HEK293 (cell line): Measurements from ENCODE around the gene ZNF529.

Experiments used
- BCL11A ChIP-seq: fragments of 450-650 bp; formaldehyde crosslinking; IDR thresholded peaks from 2 replicates; pipeline ENCODE4 v1.5.1; 2016; ENCODE audit warnings: low read depth, missing biosample characterization, missing genetic modification characterization
- GLIS1 ChIP-seq: fragments of 450-650 bp; formaldehyde crosslinking; IDR thresholded peaks from 2 replicates; pipeline ENCODE4 v1.5.1; 2016; ENCODE audit warnings: missing biosample characterization, missing genetic modification characterization
- HIC1 ChIP-seq: fragments of 450-650 bp; formaldehyde crosslinking; IDR thresholded peaks from 2 replicates; pipeline ENCODE4 v1.5.1; 2016; ENCODE audit warnings: missing biosample characterization, missing genetic modification characterization
- HOXC10 ChIP-seq: sonication (generic); formaldehyde crosslinking; IDR thresholded peaks from 2 replicates; pipeline ENCODE4 v1.8.1; 2023; ENCODE audit warnings: mild to moderate bottlenecking, missing genetic modification reagents
- KLF7 ChIP-seq: fragments of 450-650 bp; formaldehyde crosslinking; IDR thresholded peaks from 2 replicates; pipeline ENCODE4 v1.5.1; 2016; ENCODE audit warnings: missing biosample characterization, missing genetic modification characterization, borderline replicate concordance
- KLF9 ChIP-seq: fragments of 450-650 bp; formaldehyde crosslinking; IDR thresholded peaks from 2 replicates; pipeline ENCODE4 v1.5.1; 2016; ENCODE audit warnings: missing biosample characterization, missing genetic modification characterization, low read depth
- PRDM10 ChIP-seq: fragments of 450-650 bp; formaldehyde crosslinking; IDR thresholded peaks from 2 replicates; pipeline ENCODE4 v1.5.1; 2016; ENCODE audit warnings: missing biosample characterization, missing genetic modification characterization
- PRDM4 ChIP-seq: fragments of 450-650 bp; formaldehyde crosslinking; IDR thresholded peaks from 2 replicates; pipeline ENCODE4 v1.5.1; 2017; ENCODE audit warnings: missing biosample characterization, missing genetic modification characterization
- TCF7L2 ChIP-seq: IDR thresholded peaks from 2 replicates; pipeline ENCODE4 v1.6.1; 2011; ENCODE audit warnings: low read depth, mild to moderate bottlenecking, inconsistent platforms, low read length, moderate library complexity, borderline replicate concordance
- TRIM28 ChIP-seq: IDR thresholded peaks from 2 replicates; pipeline ENCODE4 v1.6.1; 2011; ENCODE audit warnings: low read length, control low read depth, borderline replicate concordance
- ZBTB1 ChIP-seq: fragments of 450-650 bp; formaldehyde crosslinking; IDR thresholded peaks from 2 replicates; pipeline ENCODE4 v1.5.1; 2016; ENCODE audit warnings: missing biosample characterization, missing genetic modification characterization
- ZBTB20 ChIP-seq: fragments of 450-650 bp; formaldehyde crosslinking; IDR thresholded peaks from 2 replicates; pipeline ENCODE4 v1.5.1; 2016; ENCODE audit warnings: missing biosample characterization, missing genetic modification characterization
- ZNF132 ChIP-seq: fragments of 450-650 bp; formaldehyde crosslinking; IDR thresholded peaks from 2 replicates; pipeline ENCODE4 v1.5.1; 2017; ENCODE audit warnings: missing biosample characterization, missing genetic modification characterization, borderline replicate concordance
- ZNF169 ChIP-seq: fragments of 450-650 bp; formaldehyde crosslinking; IDR thresholded peaks from 2 replicates; pipeline ENCODE4 v1.5.1; 2016; ENCODE audit warnings: missing biosample characterization, missing genetic modification characterization
- ZNF174 ChIP-seq: fragments of 450-650 bp; formaldehyde crosslinking; IDR thresholded peaks from 2 replicates; pipeline ENCODE4 v1.5.0; 2017; ENCODE audit warnings: missing biosample characterization, mild to moderate bottlenecking, missing genetic modification characterization
- ZNF184 ChIP-seq: fragments of 450-650 bp; IDR thresholded peaks from 2 replicates; pipeline ENCODE4 v1.5.1; 2018; ENCODE audit warnings: missing biosample characterization, mild to moderate bottlenecking, missing genetic modification characterization
- ZNF223 ChIP-seq: fragments of 450-650 bp; formaldehyde crosslinking; IDR thresholded peaks from 2 replicates; pipeline ENCODE4 v1.5.1; 2016; ENCODE audit warnings: missing biosample characterization, missing genetic modification characterization
- ZNF274 ChIP-seq, 2 experiments: fragments of 200-500 bp in 1 of 2; fragments of 450-650 bp in 1 of 2; sonication (Bioruptor generic) in 1 of 2; formaldehyde crosslinking in 1 of 2; IDR thresholded peaks; 2 replicates each; pipeline versions ENCODE4 v1.5.1 to v1.6.1; 2014 to 2016; ENCODE audit warnings: borderline replicate concordance in 1 of 2, inconsistent platforms in 1 of 2, low read length in 1 of 2, missing biosample characterization in 1 of 2, missing genetic modification characterization in 1 of 2
- ZNF518A ChIP-seq: fragments of 450-650 bp; formaldehyde crosslinking; conservative IDR thresholded peaks from 2 replicates; pipeline ENCODE4 v1.5.1; 2016; ENCODE audit warnings: low read depth, missing biosample characterization, missing genetic modification characterization
- ZNF549 ChIP-seq: fragments of 450-650 bp; IDR thresholded peaks from 2 replicates; pipeline ENCODE4 v1.5.1; 2018; ENCODE audit warnings: missing biosample characterization, missing genetic modification characterization, mild to moderate bottlenecking, inconsistent platforms, moderate library complexity
- ZNF571 ChIP-seq: fragments of 450-650 bp; formaldehyde crosslinking; IDR thresholded peaks from 2 replicates; pipeline ENCODE4 v1.5.0; 2017; ENCODE audit warnings: missing biosample characterization, missing genetic modification characterization
- ZNF621 ChIP-seq: fragments of 450-650 bp; formaldehyde crosslinking; IDR thresholded peaks from 2 replicates; pipeline ENCODE4 v1.5.1; 2017; ENCODE audit warnings: missing biosample characterization, missing genetic modification characterization
- ZNF624 ChIP-seq: fragments of 450-650 bp; formaldehyde crosslinking; IDR thresholded peaks from 2 replicates; pipeline ENCODE4 v1.5.1; 2017; ENCODE audit warnings: missing biosample characterization, missing genetic modification characterization
- ZNF626 ChIP-seq: fragments of 450-650 bp; sonication (Bioruptor Pico); formaldehyde crosslinking; IDR thresholded peaks from 2 replicates; pipeline ENCODE4 v1.5.1; 2018; ENCODE audit warnings: missing biosample characterization, missing genetic modification characterization, inconsistent platforms
- ZNF785 ChIP-seq: fragments of 450-650 bp; formaldehyde crosslinking; IDR thresholded peaks from 2 replicates; pipeline ENCODE4 v1.5.1; 2016; ENCODE audit warnings: missing biosample characterization, missing genetic modification characterization
- ZSCAN23 ChIP-seq: fragments of 450-650 bp; formaldehyde crosslinking; IDR thresholded peaks from 2 replicates; pipeline ENCODE4 v1.5.1; 2016; ENCODE audit warnings: missing biosample characterization, missing genetic modification characterization

The ZNF529 gene

GRCh38 chr19:36604656-36605100 is 31.6 kb upstream of the ZNF529 start (continued):
- no peak for TF ChIP-seq TRIM28
- TF ChIP-seq KLF7 = peak; percentile 97
- peak; percentile 100 for TF ChIP-seq KLF9 (tag by site-specific recombination)
- peak; percentile 95 for TF ChIP-seq BCL11A (tag by site-specific recombination)
- no peak for TF ChIP-seq ZNF174 (tag by site-specific recombination)
- TF ChIP-seq ZNF274 (IDR thresholded peaks at IDR 0.05; ENCODE audit: low read length) = no peak
- no peak for TF ChIP-seq ZNF274 (tag by site-specific recombination; IDR thresholded peaks at IDR 0.05; ENCODE audit: borderline replicate concordance)
- TF ChIP-seq ZNF624 (tag by site-specific recombination) = no peak
- peak; percentile 99 for TF ChIP-seq ZSCAN23 (tag by site-specific recombination)
- peak; percentile 63 for TF ChIP-seq HIC1 (tag by site-specific recombination)
- peak; percentile 74; the same call in 1 of the 2 replicates for TF ChIP-seq ZNF184 (tag by site-specific recombination)
- peak; percentile 92 for TF ChIP-seq ZBTB20 (tag by site-specific recombination)
- no peak for TF ChIP-seq ZNF549 (tag by site-specific recombination)
- TF ChIP-seq TCF7L2 = no peak
- TF ChIP-seq GLIS1 (tag by site-specific recombination) = peak; percentile 100
- TF ChIP-seq ZNF132 (tag by site-specific recombination) = no peak
- TF ChIP-seq ZNF518A (tag by site-specific recombination) = peak; percentile 43; the same call in 1 of the 2 replicates
- peak; percentile 89 for TF ChIP-seq PRDM4
- no peak for TF ChIP-seq ZNF621 (tag by site-specific recombination)
- TF ChIP-seq ZBTB1 = peak; percentile 98
- TF ChIP-seq ZNF223 = no peak; the same call in none of the 2 replicates
- no peak for TF ChIP-seq ZNF626 (tag by site-specific recombination)
- TF ChIP-seq ZNF785 (tag by site-specific recombination) = peak; percentile 96; the same call in 1 of the 2 replicates
- TF ChIP-seq ZNF571 (tag by site-specific recombination) = no peak
- no peak for TF ChIP-seq HOXC10 (CRISPR knock-in tag)
- peak; percentile 80; the same call in 1 of the 2 replicates for TF ChIP-seq ZNF169 (tag by site-specific recombination)
- TF ChIP-seq PRDM10 (tag by site-specific recombination) = peak; percentile 75
